Endothelial cell of umbilical vein (primary cell): ENCODE results near the gene SKI. TPM values are rescaled to one million over a fixed set of nuclear protein-coding genes. Genes with fewer than 3 reads are reported as not detected.

ENCODE experiments used
- BruUV-seq: library from RNA; stranded (reverse); fragments of 400-500 nt; replicated peaks from 2 replicates; lab custom pipeline; 2021; lab: Mats Ljungman, UMichigan
- CTCF ChIA-PET: fragments of 300-600, 350-600 bp; sonication (Branson Sonifier 250); formaldehyde crosslinking; loops from one replicate; lab custom pipeline; 2021; ENCODE audit warnings: antibody characterized with exemption, inconsistent platforms; lab: Charles Lee
- POLR2A ChIA-PET: fragments of 300-600, 350-600 bp; sonication (Branson Sonifier 250); formaldehyde crosslinking; loops from one replicate; lab custom pipeline; 2021; ENCODE audit warnings: antibody characterized with exemption, inconsistent platforms; lab: Charles Lee
- DNase-seq: peaks from one replicate; pipeline ENCODE4 v3.0.0-alpha.2; 2011; ENCODE audit warnings: low read depth, low spot score
- FAIRE-seq: peaks from 2 replicates; lab custom pipeline; 2011; peaks lifted over from hg19 to GRCh38; lab: Jason Lieb, UNC
- H2AFZ ChIP-seq: 2 replicates; pipeline ENCODE4 v1.6.0; 2012; ENCODE audit warnings: low read depth, low read length, control low read depth, inconsistent platforms
- H3K27ac ChIP-seq: 2 replicates; pipeline ENCODE4 v1.5.1; 2011; ENCODE audit warnings: low read depth, mild to moderate bottlenecking, control low read depth, low read length, moderate library complexity; ENCODE audit not compliant: insufficient read depth
- H3K27me3 ChIP-seq, 2 experiments: 2 replicates each; pipeline versions ENCODE4 v1.6.0 to v1.6.1; 2011; ENCODE audit warnings: low read length in 2 of 2, mixed read lengths in 1 of 2; ENCODE audit not compliant: control insufficient read depth in 2 of 2, insufficient read depth in 2 of 2
- H3K36me3 ChIP-seq, 2 experiments: 2 replicates in 1 of 2; 3 replicates in 1 of 2; pipeline ENCODE4 v1.5.1; 2011; ENCODE audit warnings: low read length in 2 of 2, mild to moderate bottlenecking in 1 of 2, moderate library complexity in 1 of 2; ENCODE audit not compliant: control insufficient read depth in 2 of 2, insufficient read depth in 2 of 2; ENCODE audit errors: extremely low read depth in 1 of 2
- H3K4me1 ChIP-seq: 3 replicates; pipeline ENCODE4 v1.5.1; 2011; ENCODE audit warnings: mild to moderate bottlenecking, low read length; ENCODE audit not compliant: control insufficient read depth, insufficient read depth; ENCODE audit errors: extremely low read depth
- H3K4me2 ChIP-seq: 2 replicates; pipeline ENCODE4 v1.6.1; 2011; ENCODE audit warnings: low read length, control low read depth, mixed read lengths; ENCODE audit not compliant: insufficient read depth
- H3K4me3 ChIP-seq, 3 experiments: fragments of 200-600 bp in 1 of 3; sonication (generic), shearing (Covaris generic) in 1 of 3; replicated peaks in 1 of 3; 2 replicates each; pipeline ENCODE4 v1.5.1; 2011 to 2016; ENCODE audit warnings: control low read depth in 3 of 3, low read length in 3 of 3, mild to moderate bottlenecking in 2 of 3, inconsistent platforms in 1 of 3, low read depth in 1 of 3, moderate library complexity in 1 of 3; ENCODE audit not compliant: insufficient read depth in 1 of 3
- H3K79me2 ChIP-seq: 2 replicates; pipeline ENCODE4 v1.6.0; 2012; ENCODE audit warnings: low read length, inconsistent platforms; ENCODE audit not compliant: control insufficient read depth, insufficient read depth
- H3K9ac ChIP-seq: replicated peaks from 2 replicates; pipeline ENCODE3; 2011; ENCODE audit warnings: low read length, control low read depth; ENCODE audit not compliant: insufficient read depth; ENCODE audit errors: extremely low read depth
- H3K9me1 ChIP-seq: replicated peaks from 3 replicates; pipeline ENCODE4 v1.6.0; 2011; ENCODE audit warnings: mild to moderate bottlenecking, low read length; ENCODE audit not compliant: control insufficient read depth, insufficient read depth; ENCODE audit errors: extremely low read depth
- H3K9me3 ChIP-seq: replicated peaks from 2 replicates; pipeline ENCODE4 v1.5.1; 2012; ENCODE audit warnings: low read length, inconsistent platforms; ENCODE audit not compliant: control insufficient read depth, insufficient read depth
- H4K20me1 ChIP-seq: replicated peaks from 2 replicates; pipeline ENCODE3; 2011; ENCODE audit warnings: mild to moderate bottlenecking, low read length; ENCODE audit not compliant: control insufficient read depth, insufficient read depth; ENCODE audit errors: extremely low read depth
- EZH2 ChIP-seq: IDR thresholded peaks from 2 replicates; pipeline ENCODE4 v1.6.1; 2012; ENCODE audit warnings: borderline replicate concordance, low read depth, mild to moderate bottlenecking, moderate library complexity, low read length, inconsistent platforms; ENCODE audit not compliant: severe bottlenecking
- FOS ChIP-seq: IDR thresholded peaks from 2 replicates; pipeline ENCODE4 v1.6.1; 2011; ENCODE audit warnings: mild to moderate bottlenecking, low read length, moderate library complexity, borderline replicate concordance; ENCODE audit not compliant: insufficient read depth
- GATA2 ChIP-seq: IDR thresholded peaks from 2 replicates; pipeline ENCODE4 v1.7.0; 2011; ENCODE audit warnings: low read depth, mild to moderate bottlenecking, moderate library complexity, mixed read lengths, low read length; ENCODE audit not compliant: insufficient read length, insufficient read depth
- JUN ChIP-seq: IDR thresholded peaks from 2 replicates; pipeline ENCODE4 v1.6.1; 2011; ENCODE audit warnings: borderline replicate concordance, low read depth; ENCODE audit not compliant: insufficient read length, insufficient read depth
- MAX ChIP-seq: IDR thresholded peaks from 2 replicates; pipeline ENCODE4 v1.6.1; 2011; ENCODE audit not compliant: insufficient read depth, insufficient read length
- MYC ChIP-seq: IDR thresholded peaks from one replicate; pipeline ENCODE4 v1.6.1; 2011; ENCODE audit warnings: mild to moderate bottlenecking, low read depth, low read length
- POLR2A ChIP-seq: IDR thresholded peaks from 2 replicates; pipeline ENCODE4 v1.6.1; 2012; ENCODE audit warnings: low read depth, mild to moderate bottlenecking, control low read depth, low read length
- POLR2AphosphoS5 ChIP-seq: IDR thresholded peaks from 2 replicates; pipeline ENCODE4 v1.6.1; 2012; ENCODE audit warnings: low read depth, mild to moderate bottlenecking, control low read depth, low read length, moderate library complexity; ENCODE audit not compliant: insufficient read depth
- dilution Hi-C: fragments of 300-500 bp; cut with MboI; formaldehyde crosslinking; loops from one replicate; pipeline ENCODE4 v1.15.0; 2019; ENCODE audit warnings: low sequenced_read_pairs; ENCODE audit not compliant: extremely low pct_ligation_motif_present
- intact Hi-C: fragments of 100-400 bp; cut with micrococcal nuclease; formaldehyde crosslinking; loops from one replicate; pipeline ENCODE4 v1.10.0; 2022
- polyA plus RNA-seq, 4 experiments: library from polyadenylated mRNA; depleted of rRNA in 3 of 4; stranded (reverse) in 3 of 4; unstranded in 1 of 4; fragments of >200 nt; gene quantifications; 2 replicates each; pipeline versions ENCODE4 v1.2.1 to v1.2.3, GENCODE V29; 2011 to 2012; ENCODE audit warnings: missing spikeins in 1 of 4
- total RNA-seq: library from RNA; stranded (reverse); gene quantifications from 2 replicates; pipeline ENCODE4 v1.2.3, GENCODE V29; 2021
- TF ChIP-seq, protein P1 (sequence below), 2 donors: IDR thresholded peaks; 1 replicate in 1 of 2; 2 replicates in 1 of 2; pipeline ENCODE4 v1.5.1; 2011; ENCODE audit warnings: low read length in 2 of 2, mild to moderate bottlenecking in 2 of 2, moderate library complexity in 2 of 2, control low read depth in 1 of 2, inconsistent platforms in 1 of 2, low read depth in 1 of 2; ENCODE audit not compliant: insufficient read depth in 1 of 2; ENCODE audit errors: extremely low read depth in 1 of 2

The SKI gene
- total and polyA plus RNA-seq, 2 donors (not counting 3 experiments of a cell fraction or from before 2014, with no cell fraction given) = 11.6 to 80.3 TPM

DNA sequence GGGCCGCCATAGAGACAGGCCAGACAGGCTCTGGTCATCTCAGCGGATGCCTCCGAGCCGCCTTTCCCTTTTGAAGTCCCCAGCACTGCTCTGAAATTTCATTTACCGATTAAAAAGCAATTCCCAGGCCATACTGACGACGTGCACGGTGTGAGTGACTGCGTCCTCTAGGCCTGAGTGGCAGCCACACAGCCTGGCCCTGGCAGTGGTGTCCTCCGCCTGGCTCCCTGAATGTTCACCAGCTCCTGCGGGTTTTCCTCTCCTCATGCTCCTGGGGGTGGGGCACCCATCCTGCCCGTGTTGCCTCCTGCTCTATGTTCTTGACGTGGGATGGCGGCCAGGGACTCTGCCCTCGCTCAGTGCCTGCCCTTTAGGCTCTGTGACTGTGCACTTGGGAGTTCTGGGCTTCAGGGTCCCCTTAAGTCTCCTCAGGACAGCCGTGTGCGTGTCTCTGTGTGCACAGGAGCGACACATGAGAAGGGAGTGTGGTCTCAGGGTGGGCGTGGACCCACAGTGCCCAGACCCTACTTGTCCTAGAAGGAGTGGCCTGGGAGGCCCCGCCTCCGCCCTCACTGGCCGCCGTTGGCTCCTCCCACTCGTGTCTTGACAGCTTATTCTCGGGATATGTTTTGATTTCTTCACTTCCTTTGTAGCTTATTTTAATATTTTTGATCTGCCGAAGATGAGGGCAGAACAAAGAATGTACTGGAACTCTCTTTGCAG lies 3.6 kb downstream of the SKI start:
- H3K9me1 ChIP-seq = no peaks in the 10 kb centered on the region
- peaks cover 41% of the 10 kb centered on the region for H3K4me1 ChIP-seq
- CTCF ChIA-PET = interaction anchor here (0.8 to 5.4 kb wide), 5 partner anchors 19 to 150 kb away, joined by 4 to 51 read pairs (median 9); partner anchors contain the start of gene FAAP20
- dilution Hi-C loops = no loop called here
- FAIRE-seq = peak; percentile 91
- intact Hi-C loops = loop anchor here (1.0 to 2.0 kb wide), 6 partner anchors 27 to 83 kb away; no protein-coding TSS in a partner anchor
- POLR2A ChIA-PET = interaction anchor here (1.0 to 1.1 kb wide), 3 partner anchors 24 to 36 kb away, joined by 3 to 4 read pairs (median 3); no protein-coding TSS in a partner anchor
- peak overlapping the region; percentile 40 to 64 (median 42) for H3K4me3 ChIP-seq
- no peaks in the 10 kb centered on the region for H3K36me3 ChIP-seq
- H3K9ac ChIP-seq = peak overlapping the region; percentile 39
- peak; percentile 90 for DNase-seq
- no peaks in the 10 kb centered on the region for H4K20me1 ChIP-seq
- H3K27ac ChIP-seq = peak overlapping the region; percentile 39
- peaks cover 81% of the 10 kb centered on the region for H3K79me2 ChIP-seq
- H2AFZ ChIP-seq = no peak overlapping the region
- TF ChIP-seq MYC = no peak
- TF ChIP-seq JUN = no peak
- no peak for TF ChIP-seq POLR2A
- no peak for TF ChIP-seq EZH2
- no peak for TF ChIP-seq GATA2
- TF ChIP-seq MAX = no peak
- TF ChIP-seq POLR2AphosphoS5 = no peak
- TF ChIP-seq FOS = no peak
- TF ChIP-seq, protein P1, sequence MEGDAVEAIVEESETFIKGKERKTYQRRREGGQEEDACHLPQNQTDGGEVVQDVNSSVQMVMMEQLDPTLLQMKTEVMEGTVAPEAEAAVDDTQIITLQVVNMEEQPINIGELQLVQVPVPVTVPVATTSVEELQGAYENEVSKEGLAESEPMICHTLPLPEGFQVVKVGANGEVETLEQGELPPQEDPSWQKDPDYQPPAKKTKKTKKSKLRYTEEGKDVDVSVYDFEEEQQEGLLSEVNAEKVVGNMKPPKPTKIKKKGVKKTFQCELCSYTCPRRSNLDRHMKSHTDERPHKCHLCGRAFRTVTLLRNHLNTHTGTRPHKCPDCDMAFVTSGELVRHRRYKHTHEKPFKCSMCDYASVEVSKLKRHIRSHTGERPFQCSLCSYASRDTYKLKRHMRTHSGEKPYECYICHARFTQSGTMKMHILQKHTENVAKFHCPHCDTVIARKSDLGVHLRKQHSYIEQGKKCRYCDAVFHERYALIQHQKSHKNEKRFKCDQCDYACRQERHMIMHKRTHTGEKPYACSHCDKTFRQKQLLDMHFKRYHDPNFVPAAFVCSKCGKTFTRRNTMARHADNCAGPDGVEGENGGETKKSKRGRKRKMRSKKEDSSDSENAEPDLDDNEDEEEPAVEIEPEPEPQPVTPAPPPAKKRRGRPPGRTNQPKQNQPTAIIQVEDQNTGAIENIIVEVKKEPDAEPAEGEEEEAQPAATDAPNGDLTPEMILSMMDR (IDR thresholded peaks at IDR 0.05; ENCODE audit: extremely low read depth in 1 of 2, insufficient read depth in 1 of 2, low read depth in 1 of 2, low read length in 2 of 2) = no peak
- H3K9me3 ChIP-seq = no peaks in the 10 kb centered on the region
- H3K4me2 ChIP-seq = peak overlapping the region; percentile 66
- no peaks in the 10 kb centered on the region for H3K27me3 ChIP-seq
- no TSS peak for BruUV-seq
